ENCODE measurements around the gene SYT13.
A peak's percentile ranks its signal among the peaks of the same experiment; 100 is the strongest.

Gene SYT13

GRCh38 chr11:45259592-45259991 lies 26.5 kb downstream of the SYT13 start:
- no peak overlapping the region for H3K27ac ChIP-seq
- no peak for DNase-seq (ENCODE audit: low spot score)
- no peak overlapping the region for H3K4me3 ChIP-seq
- TF ChIP-seq CTCF (IDR thresholded peaks at IDR 0.05) = no peak

GRCh38 chr11:45258982-45259530 lies 27.1 kb downstream of the SYT13 start:
- H3K27ac ChIP-seq = no peak overlapping the region
- TF ChIP-seq CTCF (IDR thresholded peaks at IDR 0.05) = no peak
- DNase-seq (ENCODE audit: low spot score) = no peak

GRCh38 chr11:45254070-45254469 lies 32.1 kb downstream of the SYT13 start:
- no peak for DNase-seq (ENCODE audit: low spot score)
- Histone ChIP-seq H3K4me3 (no peak overlapping the region), H3K27ac (no peak overlapping the region)
- TF ChIP-seq CTCF (IDR thresholded peaks at IDR 0.05) = no peak

More at GRCh38 chr11:45258982-45259530, 27.1 kb downstream of the SYT13 start:
- H3K4me3 ChIP-seq = no peak overlapping the region

GRCh38 chr11:45253640-45254039 lies 32.5 kb downstream of the SYT13 start:
- Histone ChIP-seq H3K27ac (no peak overlapping the region), H3K4me3 (no peak overlapping the region)
- no peak for DNase-seq (ENCODE audit: low spot score)
- no peak for TF ChIP-seq CTCF (IDR thresholded peaks at IDR 0.05)

GRCh38 chr11:45252877-45253276 lies 33.3 kb downstream of the SYT13 start:
- TF ChIP-seq CTCF (IDR thresholded peaks at IDR 0.05) = no peak
- Histone ChIP-seq H3K4me3 (no peak overlapping the region), H3K27ac (no peak overlapping the region)
- DNase-seq (ENCODE audit: low spot score) = no peak

- Histone ChIP-seq H3K4me3 (no peak overlapping the region), H3K27ac (no peak overlapping the region)
- no peak for DNase-seq (ENCODE audit: low spot score)
- TF ChIP-seq CTCF (IDR thresholded peaks at IDR 0.05) = peak; percentile 22
Observed at GRCh38 chr11:45252134-45252856, 33.8 kb downstream of the SYT13 start.
